Kidney glomerular epithelial cell (primary cell): Measurements from ENCODE around the gene HERC2.
"Not testable (repeated sequence)": the region's sequence is repeated elsewhere in the genome, so short reads cannot be mapped to it uniquely, and the experiment has no call there.

Experiments used
- DNase-seq: peaks from one replicate; lab custom pipeline; 2025; lab: John Stamatoyannopoulos, UW

HERC2 gene, protein sequence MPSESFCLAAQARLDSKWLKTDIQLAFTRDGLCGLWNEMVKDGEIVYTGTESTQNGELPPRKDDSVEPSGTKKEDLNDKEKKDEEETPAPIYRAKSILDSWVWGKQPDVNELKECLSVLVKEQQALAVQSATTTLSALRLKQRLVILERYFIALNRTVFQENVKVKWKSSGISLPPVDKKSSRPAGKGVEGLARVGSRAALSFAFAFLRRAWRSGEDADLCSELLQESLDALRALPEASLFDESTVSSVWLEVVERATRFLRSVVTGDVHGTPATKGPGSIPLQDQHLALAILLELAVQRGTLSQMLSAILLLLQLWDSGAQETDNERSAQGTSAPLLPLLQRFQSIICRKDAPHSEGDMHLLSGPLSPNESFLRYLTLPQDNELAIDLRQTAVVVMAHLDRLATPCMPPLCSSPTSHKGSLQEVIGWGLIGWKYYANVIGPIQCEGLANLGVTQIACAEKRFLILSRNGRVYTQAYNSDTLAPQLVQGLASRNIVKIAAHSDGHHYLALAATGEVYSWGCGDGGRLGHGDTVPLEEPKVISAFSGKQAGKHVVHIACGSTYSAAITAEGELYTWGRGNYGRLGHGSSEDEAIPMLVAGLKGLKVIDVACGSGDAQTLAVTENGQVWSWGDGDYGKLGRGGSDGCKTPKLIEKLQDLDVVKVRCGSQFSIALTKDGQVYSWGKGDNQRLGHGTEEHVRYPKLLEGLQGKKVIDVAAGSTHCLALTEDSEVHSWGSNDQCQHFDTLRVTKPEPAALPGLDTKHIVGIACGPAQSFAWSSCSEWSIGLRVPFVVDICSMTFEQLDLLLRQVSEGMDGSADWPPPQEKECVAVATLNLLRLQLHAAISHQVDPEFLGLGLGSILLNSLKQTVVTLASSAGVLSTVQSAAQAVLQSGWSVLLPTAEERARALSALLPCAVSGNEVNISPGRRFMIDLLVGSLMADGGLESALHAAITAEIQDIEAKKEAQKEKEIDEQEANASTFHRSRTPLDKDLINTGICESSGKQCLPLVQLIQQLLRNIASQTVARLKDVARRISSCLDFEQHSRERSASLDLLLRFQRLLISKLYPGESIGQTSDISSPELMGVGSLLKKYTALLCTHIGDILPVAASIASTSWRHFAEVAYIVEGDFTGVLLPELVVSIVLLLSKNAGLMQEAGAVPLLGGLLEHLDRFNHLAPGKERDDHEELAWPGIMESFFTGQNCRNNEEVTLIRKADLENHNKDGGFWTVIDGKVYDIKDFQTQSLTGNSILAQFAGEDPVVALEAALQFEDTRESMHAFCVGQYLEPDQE (N-terminal part only)

DNA sequence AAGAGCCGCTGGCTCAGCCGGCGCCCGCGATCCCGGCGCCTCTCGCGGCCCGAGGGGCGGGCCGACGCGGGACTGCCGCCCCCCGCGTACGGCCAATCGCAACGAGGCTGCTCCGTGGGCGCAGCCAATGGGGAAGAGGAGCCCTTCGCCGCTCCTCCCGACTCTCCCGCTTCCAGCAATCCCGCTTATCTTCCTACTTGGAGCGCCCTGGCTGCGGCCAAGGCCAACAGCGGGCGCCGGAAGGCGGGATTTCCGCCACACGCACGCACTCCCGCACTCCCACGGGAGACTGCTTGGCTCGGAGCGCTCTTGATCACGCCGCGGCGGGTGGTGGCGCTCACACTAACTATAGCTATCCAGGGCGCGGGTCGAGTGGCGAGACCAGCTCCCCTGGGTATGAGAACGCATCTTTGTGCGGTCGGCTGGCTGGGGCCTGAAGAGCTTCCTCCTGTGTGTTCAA lies at the start of gene HERC2:
Gene HERC2 (minus strand): TSS at position 51 of the 460 bp plus-strand sequence. CDS start 746 bp downstream, outside the sequence.
- DNase-seq = not testable (repeated sequence)

DNA sequence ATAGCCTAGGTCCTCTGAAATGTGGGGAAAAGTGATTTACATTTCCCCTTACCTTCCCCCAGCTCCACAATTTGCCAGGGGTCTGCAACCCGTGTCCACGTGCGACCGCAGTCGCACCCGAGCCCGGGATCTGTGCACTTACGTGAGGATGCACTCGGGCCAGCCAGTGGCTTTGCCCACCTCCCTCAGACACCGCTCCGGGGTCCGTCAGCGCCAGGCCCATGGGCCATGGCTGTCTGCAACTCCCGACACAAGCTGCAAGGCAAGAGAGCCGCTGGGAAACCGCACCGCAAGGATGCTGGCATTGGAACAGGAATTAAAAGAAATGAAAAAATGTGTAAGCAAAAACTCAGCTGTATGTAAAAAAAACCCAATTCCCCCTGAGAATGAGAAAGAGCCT lies 43.5 kb upstream of the HERC2 start:
- not testable (repeated sequence) for DNase-seq

DNA sequence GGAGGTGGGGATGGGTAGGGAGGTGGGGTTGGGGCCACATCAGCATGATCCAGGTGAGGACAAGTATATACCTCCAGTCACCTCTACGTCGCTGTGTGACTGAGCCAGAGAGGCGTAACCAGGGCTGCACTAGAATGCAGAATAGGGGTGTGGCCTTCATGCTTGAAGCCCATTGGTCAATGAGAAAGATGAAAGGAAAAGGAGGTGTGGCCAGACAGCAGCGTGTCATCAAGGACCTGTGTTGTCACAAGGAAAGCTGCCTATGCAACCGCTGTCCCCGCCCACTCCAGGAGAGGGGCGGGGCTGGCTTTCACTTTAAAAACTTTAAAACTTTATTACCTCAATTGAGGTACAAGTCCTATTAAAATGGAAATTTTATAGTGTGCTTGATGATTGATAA lies 36.0 kb upstream of the HERC2 start, which contains the start of gene GOLGA6L24:
Gene GOLGA6L24 (minus strand): TSS at position 101 of the 400 bp plus-strand sequence. CDS start 61 bp downstream, at position 40.
- DNase-seq = not testable (repeated sequence)

DNA sequence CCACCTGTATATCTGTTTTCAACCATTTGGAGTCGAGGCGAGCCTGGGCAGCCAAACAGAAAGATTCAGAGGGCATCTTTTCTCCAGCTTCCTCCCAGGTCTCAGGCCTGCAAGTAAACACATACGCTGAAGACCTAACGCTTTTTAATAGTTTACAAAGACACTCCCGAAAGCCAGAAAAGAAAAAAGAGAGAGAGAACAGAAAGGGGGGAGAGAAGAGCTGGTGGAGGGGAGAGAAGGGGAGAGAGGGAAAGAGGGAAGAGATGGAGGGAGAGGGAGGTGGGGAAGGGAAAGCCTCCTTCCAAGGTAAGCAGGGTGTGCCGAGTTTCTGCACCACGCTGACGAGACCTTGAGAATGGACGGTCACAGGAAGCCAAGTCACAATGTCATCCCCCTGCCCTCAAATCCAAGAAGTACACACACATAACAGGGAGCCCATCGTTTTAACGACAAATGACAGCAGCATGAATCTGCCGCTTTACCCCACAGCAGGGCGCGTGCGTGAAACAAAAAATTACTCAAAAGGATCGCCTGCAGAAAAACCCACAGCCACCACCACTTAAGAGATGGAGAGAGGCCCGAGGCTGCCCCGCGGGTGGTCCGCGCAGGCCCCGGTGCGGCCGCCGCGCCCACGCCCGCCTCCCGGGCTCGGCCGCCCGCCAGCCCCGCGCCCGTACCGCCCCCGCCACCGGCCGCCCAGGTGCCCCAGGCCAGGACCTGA lies 461 bp downstream of the HERC2 start:
- DNase-seq = not testable (repeated sequence)

DNA sequence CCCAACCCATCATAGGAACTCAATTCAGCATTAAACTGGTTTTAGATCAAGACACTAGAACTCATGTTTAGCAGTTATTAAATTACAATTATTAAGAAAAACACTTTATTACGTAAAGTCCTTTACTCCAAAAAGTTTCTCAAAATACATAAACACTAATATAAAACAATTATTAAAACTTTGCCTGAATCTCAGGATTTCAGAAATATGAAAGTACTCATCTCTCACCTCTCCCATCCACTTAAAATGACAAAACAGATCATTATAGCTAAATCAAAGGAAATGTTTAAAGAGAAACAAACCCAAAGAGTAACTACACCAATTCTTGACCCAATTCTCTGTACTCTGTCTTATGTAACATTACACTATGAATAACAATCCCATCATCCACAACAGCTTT lies 2.3 kb downstream of the HERC2 start:
- not testable (repeated sequence) for DNase-seq

DNA sequence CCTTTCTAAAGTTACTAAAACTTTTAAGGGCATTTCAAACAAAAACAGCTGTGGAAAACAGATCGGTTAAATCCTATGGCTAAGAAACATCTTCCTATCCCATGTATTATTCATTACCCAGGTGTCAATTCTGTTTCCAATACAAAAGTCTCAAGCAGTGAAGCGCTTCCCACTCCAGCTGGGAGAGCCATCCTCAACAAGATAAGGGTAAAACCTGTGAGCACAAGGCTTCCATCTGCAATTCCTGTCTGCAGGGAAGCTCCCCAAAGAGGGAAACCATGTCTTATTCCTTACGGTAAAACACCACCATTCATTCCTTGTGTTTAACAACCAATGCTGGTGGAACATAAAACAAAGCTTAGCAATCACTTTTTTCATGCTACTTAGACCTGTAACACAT lies 3.2 kb downstream of the HERC2 start:
- DNase-seq = not testable (repeated sequence)

DNA sequence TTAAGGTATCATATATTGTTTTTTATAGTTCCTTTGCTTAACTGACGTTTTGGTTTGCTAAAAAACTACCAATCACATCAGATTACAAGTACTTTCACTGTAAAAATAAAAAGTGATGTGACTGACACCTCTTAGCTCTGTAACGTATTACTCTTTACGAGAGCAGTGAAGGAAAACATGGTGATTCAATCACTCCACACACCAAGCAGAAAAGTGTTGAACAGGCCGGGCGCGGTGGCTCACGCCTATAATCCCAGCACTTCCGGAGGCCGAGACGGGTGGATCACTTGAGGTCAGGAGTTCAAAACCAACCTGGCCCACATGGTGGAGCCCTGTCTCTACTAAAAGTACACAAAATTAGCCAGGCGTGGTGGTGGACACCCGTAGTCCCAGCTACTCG lies 3.9 kb downstream of the HERC2 start:
- not testable (repeated sequence) for DNase-seq

DNA sequence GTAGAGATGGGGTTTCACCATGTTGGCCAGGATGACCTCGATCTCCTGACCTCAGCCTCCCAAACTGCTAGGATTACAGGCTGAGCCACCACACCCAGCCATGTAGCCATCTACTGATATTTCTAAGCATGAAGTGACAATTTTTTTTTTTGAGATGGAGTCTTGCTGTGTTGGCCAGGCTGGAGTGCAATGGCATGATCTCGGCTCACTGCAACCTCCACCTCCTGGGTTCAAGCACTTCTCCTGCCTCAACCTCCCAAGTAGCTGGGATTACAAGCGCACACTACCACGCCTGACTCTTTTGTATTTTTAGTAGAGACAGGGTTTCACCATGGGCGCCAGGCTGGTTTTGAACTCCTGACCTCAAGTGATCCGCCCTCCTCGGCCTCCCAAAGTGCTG lies 5.0 kb downstream of the HERC2 start:
- not testable (repeated sequence) for DNase-seq

DNA sequence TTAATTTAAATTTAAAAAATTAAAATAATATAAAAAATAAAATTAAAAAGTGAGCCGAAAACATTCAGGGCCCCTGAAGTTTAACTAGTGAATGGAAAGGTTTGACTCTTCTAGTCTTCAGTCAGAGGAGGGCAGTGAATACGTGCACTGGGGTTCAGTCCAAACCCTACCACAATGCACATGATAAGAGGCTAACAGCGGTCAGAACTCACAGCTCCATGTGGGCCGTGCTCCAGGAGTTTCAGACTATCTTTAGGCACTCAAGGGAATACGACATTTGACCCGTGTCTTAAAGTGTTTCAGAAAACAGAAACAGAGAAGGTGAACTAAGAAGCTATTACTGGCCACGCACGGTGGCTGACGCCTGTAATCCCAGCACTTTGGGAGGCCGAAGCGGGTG lies 11.5 kb downstream of the HERC2 start:
- DNase-seq = not testable (repeated sequence)

DNA sequence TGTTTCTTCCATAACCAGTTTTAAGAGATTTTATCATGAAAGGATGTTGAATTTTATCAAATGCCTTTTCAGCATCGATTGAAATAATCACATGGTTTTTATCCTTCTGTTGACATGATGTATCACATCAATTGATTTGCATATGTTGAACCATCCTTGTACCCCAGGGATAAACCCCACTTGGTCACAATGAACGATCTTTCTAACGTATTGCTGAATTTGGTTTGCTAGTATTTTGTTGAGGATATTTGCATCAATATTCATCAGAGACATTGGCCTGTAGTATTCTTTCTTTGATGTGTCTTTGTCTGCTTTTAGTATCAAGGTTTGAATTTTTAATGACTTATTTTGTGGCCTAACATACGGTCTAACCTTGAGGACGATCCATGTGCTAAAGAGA lies 13.3 kb downstream of the HERC2 start:
- not testable (repeated sequence) for DNase-seq

DNA sequence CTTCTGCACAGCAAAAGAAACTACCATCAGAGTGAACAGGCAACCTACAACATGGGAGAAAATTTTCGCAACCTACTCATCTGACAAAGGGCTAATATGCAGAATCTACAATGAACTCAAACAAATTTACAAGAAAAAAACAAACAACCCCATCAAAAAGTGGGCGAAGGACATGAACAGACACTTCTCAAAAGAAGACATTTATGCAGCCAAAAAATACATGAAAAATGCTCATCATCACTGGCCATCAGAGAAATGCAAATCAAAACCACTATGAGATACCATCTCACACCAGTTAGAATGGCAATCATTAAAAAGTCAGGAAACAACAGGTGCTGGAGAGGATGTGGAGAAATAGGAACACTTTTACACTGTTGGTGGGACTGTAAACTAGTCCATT lies 16.3 kb downstream of the HERC2 start:
- DNase-seq = not testable (repeated sequence)

DNA sequence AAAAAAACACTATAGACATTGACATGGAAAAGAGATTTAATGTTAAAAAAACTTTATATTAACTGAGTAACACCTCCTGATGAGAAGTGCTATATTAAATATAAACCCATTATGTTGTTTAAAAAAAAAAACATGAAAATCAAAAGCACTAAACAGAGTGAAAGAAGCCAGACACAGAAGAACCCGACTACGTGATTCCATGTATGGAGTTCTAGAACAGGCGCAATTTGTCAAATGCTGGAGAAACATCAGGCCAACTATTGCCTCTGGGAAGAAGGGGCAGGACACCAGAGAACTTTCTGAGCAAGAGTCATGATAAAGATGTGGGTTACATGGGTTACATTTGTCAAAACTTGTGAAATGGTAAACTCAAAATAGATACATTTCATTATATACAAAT lies 24.5 kb downstream of the HERC2 start:
- DNase-seq = not testable (repeated sequence)

DNA sequence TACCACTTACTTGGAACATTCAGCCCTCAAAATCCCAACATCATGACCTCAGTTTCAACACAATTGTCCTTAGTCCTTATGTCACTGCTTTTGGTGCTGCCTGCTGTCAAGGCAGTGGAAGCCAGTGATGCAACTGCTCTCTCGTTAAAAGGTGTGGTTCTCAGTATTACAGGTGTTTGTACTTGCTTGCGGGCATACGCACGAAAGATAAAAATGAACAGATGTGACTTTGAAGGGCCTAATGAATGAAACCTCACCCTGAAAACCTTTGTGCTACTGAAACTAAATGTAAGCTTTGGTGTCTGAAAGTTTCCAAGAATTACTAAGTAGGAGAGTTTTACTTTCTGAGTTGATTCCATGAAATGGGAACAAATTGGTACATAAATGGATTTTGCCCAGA lies 25.2 kb downstream of the HERC2 start:
- DNase-seq = not testable (repeated sequence)

DNA sequence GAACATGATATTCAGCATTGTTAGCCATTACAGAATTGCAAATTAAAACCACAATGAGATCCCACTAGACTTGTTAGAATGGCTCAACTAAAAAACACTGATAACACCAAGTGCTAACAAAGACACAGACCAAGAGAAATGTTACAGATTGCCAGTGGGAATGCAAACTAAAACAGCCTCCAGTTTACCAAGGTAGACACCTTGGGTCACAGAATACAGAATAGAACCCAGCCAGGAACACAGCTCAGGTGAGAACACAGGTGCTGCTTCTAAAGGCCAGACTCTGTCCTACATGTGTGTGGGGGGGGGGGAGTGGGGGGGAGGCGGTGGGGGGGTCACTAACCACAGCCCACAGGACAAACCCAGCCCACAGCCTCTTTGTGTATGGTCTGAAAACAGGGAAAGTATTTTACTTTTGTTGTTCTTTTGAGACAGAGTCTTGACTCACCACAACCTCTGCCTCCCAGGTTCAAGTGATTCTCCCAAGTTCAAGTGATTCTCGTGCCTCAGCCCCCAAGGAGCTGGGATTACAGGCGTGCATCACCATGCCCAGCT lies 26.9 kb downstream of the HERC2 start:
- not testable (repeated sequence) for DNase-seq

DNA sequence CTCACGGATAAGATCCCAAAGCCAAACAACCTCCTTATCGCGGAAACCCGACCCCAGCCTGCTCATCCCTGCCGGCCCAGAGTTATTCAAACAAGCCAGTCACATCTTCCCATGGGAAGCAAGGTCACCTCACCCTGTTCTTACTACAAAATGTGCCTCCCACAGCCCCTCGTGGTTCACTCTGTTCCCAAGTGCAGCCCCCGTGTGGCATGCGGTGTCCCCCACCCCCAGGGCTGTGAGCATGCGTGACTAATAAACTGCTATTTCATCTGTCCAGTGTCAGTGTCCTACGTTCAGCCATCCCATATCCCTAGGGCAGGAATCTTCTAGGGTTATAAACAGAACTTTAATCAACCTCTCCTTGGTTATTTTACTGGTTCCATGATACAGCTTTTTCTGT lies 27.4 kb downstream of the HERC2 start:
- not testable (repeated sequence) for DNase-seq

DNA sequence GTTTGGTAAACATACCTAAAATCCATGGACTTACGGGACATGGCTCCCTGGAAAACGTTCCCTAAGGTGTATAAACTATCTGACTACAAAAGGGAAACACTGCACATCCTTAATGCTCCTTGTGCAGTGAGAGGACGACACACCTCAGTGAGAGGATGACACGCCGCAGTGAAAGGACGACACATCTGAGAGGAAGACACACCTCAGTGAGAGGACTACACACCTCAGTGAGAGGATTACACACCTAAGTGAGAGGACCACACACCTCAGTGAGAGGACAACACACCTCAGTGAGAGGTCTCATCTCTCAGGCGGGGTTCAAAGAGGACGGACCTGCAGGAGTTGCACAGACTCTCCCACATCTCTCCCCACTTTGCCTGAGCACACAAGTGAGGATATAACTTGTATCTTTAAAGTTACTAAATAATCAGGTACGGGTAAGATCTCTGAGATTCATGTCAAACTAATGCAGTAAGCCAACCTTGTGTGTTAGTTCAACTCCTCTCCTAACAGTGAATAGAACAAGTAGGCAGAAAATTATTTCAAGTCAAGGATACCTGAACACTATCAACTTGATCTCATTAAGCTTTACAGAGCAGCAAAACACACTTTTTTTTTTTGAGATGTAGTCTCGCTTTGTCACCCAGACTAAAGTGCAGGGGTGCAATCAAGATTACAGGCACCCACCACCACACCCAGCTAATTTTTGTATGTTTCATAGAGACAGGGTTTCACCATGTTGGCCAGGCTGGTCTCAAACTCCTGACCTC lies 32.1 kb downstream of the HERC2 start:
- no peak for DNase-seq

DNA sequence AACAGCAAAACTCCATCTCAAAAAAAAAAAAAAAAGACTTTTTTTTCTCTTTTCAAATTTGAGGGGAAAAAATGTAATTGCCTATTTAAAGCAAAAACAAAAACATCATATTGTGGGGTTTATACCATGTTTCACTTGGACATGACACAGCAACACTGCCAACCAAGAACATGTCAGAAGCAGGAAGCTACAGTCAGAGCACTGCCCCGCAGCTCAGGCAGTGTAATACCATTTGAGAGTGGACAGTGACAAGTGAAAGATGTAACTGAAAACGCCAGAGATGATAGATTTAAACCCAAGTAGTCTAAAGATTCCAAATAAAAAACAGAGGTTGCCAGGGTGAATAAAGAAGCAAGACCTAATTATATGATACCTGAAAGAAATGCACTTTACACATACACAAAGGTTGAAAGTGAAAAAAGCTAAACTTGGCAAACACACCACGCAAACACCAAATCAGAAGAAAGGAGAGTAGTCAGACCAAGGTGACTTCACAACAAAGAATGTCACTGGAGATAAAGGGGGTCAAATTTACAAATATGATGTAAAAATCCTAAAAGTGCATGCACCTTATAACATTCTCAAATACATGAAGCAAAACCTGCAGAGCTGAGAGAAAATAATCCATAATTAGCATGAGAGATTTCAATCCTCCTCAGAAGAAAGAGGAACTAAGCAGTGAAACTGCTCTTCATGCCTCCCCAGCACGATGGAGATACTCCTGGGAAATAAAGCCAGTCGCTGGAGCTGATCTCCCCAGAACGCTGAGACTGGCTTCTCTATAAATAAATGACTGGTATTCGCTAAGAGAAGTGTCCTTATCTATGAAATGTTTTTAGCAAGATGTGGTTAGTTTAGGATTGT lies 32.9 kb downstream of the HERC2 start:
- not testable (repeated sequence) for DNase-seq

DNA sequence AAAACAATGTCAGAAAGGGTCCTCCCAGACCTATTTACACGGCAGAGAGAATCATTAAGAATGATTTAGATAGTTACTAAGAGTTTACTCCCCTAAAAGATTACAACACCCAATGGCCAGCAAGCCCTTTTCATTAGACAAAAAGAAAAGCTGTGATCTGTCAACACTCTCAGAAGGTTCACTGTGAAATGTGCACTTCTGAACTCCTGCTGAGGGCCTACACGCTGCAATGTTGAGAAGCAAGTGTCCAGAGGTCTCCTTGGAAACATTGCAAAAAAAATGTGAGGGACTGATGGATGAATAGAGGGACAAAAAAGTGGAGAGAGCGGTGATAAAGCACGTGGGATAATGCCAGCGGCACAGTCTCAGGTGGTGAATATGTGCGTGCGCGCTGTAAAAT lies 35.3 kb downstream of the HERC2 start:
- not testable (repeated sequence) for DNase-seq

DNA sequence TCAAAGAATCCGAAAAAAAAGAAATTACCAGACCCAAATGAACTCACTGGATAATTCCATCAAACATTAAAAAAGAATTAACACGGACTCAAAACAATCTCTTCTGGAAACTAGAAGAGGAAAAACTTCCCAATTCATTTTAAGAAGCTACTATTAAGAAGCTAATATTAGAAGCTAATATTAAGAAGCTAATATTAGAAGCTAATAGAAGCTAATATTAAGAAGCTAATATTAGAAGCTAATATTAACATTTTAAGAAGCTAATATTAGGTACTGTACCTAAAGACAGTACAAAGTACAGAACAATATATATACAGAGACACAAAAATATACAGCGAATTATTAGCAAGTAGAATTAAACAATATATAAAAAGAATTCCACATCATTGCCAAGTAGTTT lies 35.9 kb downstream of the HERC2 start:
- DNase-seq = no peak
